ENCODE measurements around the gene LMAN1L.

LMAN1L gene

DNA sequence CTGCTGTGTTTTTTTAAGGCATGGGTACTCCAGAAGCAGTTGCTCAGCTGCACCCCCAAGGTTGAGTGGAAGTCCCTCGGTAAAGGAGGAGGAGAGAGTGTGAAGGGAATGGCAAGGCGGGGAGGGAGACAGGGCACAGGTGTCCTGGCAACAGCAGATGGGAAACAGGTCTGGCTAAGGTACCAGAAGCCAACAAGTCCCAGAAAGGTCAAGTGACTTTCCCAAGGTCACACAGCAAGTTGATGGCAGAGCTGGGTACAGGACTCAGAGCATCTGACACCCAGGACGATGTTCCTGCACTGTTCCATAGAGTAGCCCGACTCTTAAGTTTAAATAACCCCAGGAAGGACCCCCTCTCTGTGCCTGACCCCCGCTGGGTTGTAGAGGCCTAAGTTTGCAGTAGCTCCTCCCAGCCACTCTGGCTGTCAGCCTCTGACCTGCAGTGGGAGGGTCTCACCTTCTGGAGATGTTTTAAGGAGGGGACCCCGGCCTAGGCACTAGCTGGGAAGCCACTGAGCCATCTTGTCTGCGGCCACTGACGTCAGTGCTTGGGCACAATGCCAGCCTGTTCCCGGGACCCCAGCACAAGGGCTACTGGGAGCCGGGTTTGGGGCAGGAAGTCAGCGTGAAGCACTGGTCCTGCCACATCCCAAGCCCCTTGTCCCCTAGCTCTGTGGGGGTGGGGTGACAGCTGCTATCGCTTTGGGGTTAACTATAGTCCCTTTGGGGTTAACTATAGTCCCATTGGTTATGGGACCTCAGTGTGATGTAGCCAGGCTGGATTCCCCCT is 20.2 kb upstream of the LMAN1L start:
- Histone ChIP-seq H3K14ac (ENCODE audit: low read length) (no peak overlapping the region), H3K36me3 (replicated peaks in 1 of 2; ENCODE audit: control insufficient read depth in 2 of 2, insufficient read depth in 2 of 2, low read length in 2 of 2) (peaks cover 3 to 15% of the 10 kb centered on the region in 2 donors), H3K4me1 (ENCODE audit: control insufficient read depth in 2 of 2, insufficient read depth in 1 of 2, low read depth in 1 of 2, low read length in 2 of 2) (peaks cover 11 to 19% of the 10 kb centered on the region in 2 donors), H2BK5ac (ENCODE audit: low read length) (no peak overlapping the region), H3K4ac (ENCODE audit: low read length) (no peak overlapping the region), H4K91ac (ENCODE audit: low read depth, low read length, poor library complexity) (no peak overlapping the region), H3K23ac (ENCODE audit: low read depth, low read length, poor library complexity) (no peak overlapping the region), H2BK15ac (ENCODE audit: low read length) (no peak overlapping the region), H2AK5ac (ENCODE audit: low read depth, low read length) (no peak overlapping the region), H3K9ac (ENCODE audit: low read depth, low read length, poor library complexity) (no peak overlapping the region), H2AFZ (ENCODE audit: low read length) (no peak overlapping the region), H2BK12ac (ENCODE audit: low read length) (no peak overlapping the region), H3K18ac (ENCODE audit: low read length) (no peak overlapping the region), H3K9me3 (replicated peaks in 1 of 2; ENCODE audit: control insufficient read depth in 2 of 2, insufficient read depth in 1 of 2, low read depth in 1 of 2, low read length in 2 of 2) (no peaks in the 10 kb centered on the region), H3K27ac (replicated peaks; ENCODE audit: low read length) (no peak overlapping the region), H3K27me3 (ENCODE audit: control insufficient read depth in 3 of 3, insufficient read depth in 3 of 3, low read depth in 1 of 3, low read length in 3 of 3) (no peaks in the 10 kb centered on the region), H3K79me1 (ENCODE audit: low read depth, low read length) (peaks cover 8% of the 10 kb centered on the region), H3K4me2 (ENCODE audit: insufficient read depth, low read length, poor library complexity, severe bottlenecking) (no peak overlapping the region), H4K8ac (ENCODE audit: low read depth, low read length) (no peak overlapping the region), H2BK120ac (ENCODE audit: low read depth, low read length) (no peak overlapping the region), H3K4me3 (ENCODE audit: low read length in 2 of 2) (no peak overlapping the region)
- no peak for DNase-seq (ENCODE audit: low spot score)
- no CpG with 5 or more reads among the region's 12 CpGs for WGBS, 2 donors (ENCODE audit: extremely low coverage in 2 of 2, insufficient read length in 2 of 2, insufficient replicate concordance in 1 of 2)

DNA sequence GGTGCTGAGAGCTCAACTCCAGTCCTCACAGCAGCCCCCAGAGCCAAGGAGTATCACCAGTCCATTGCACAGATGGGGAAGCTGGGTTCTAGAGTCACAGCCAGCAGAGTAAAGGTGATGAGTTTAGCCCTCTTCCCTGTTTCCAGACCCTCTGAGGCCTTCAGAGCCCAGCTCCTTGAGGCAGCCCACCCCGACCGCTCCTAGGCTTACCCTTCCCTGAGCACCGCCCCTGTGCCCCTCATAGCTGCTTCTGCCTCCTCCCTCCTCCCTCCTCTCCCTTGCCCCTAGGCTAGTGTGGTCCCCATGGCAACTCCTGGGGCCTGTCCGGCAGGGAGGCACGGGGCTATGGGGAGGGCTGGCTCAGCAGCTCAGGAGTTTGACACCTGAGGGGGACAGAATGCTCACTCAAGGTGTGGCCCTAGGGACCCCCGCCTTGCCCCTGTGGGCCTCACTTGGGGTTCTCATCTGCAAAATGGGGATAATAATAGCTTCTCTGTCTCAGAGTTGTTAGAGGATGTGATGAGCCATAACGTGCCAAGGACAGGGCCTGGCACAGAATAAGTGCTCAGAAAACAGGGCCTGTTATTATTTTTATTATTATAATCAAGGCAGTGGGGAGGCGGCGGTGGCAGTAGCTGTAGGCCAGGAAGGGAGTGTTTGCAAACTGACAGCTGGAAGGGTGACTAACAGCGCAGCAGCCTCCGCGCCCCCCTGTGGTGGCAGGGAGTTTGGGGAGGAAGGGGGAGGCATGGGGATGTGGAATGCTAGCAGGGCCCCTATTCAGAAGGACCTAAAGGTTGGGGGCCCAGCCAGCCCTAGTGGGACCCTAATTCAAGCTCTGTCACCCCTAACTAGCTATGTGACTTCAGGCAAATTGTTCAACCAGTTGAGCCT is 19.3 kb upstream of the LMAN1L start:
- Histone ChIP-seq H3K4me2 (ENCODE audit: insufficient read depth, low read length, poor library complexity, severe bottlenecking) (no peak overlapping the region), H3K36me3 (replicated peaks in 1 of 2; ENCODE audit: control insufficient read depth in 2 of 2, insufficient read depth in 2 of 2, low read length in 2 of 2) (peaks cover 6 to 18% of the 10 kb centered on the region in 2 donors), H3K4me3 (ENCODE audit: low read length in 2 of 2) (no peak overlapping the region), H4K91ac (ENCODE audit: low read depth, low read length, poor library complexity) (no peak overlapping the region), H2AK5ac (ENCODE audit: low read depth, low read length) (no peak overlapping the region), H3K27me3 (ENCODE audit: control insufficient read depth in 3 of 3, insufficient read depth in 3 of 3, low read depth in 1 of 3, low read length in 3 of 3) (no peaks in the 10 kb centered on the region), H4K8ac (ENCODE audit: low read depth, low read length) (no peak overlapping the region), H3K14ac (ENCODE audit: low read length) (no peak overlapping the region), H3K79me1 (ENCODE audit: low read depth, low read length) (peaks cover 12% of the 10 kb centered on the region), H3K4ac (ENCODE audit: low read length) (no peak overlapping the region), H3K9me3 (replicated peaks in 1 of 2; ENCODE audit: control insufficient read depth in 2 of 2, insufficient read depth in 1 of 2, low read depth in 1 of 2, low read length in 2 of 2) (no peaks in the 10 kb centered on the region), H2BK15ac (ENCODE audit: low read length) (no peak overlapping the region), H2BK12ac (ENCODE audit: low read length) (no peak overlapping the region), H3K27ac (replicated peaks; ENCODE audit: low read length) (no peak overlapping the region), H3K4me1 (ENCODE audit: control insufficient read depth in 2 of 2, insufficient read depth in 1 of 2, low read depth in 1 of 2, low read length in 2 of 2) (peaks cover 11 to 19% of the 10 kb centered on the region in 2 donors), H2AFZ (ENCODE audit: low read length) (no peak overlapping the region), H3K18ac (ENCODE audit: low read length) (peak overlapping the region; percentile 65), H3K23ac (ENCODE audit: low read depth, low read length, poor library complexity) (no peak overlapping the region), H2BK5ac (ENCODE audit: low read length) (no peak overlapping the region), H2BK120ac (ENCODE audit: low read depth, low read length) (no peak overlapping the region), H3K9ac (ENCODE audit: low read depth, low read length, poor library complexity) (no peak overlapping the region)
- no peak for DNase-seq (ENCODE audit: low spot score)
- no CpG with 5 or more reads among the region's 12 CpGs for WGBS, 2 donors (ENCODE audit: extremely low coverage in 2 of 2, insufficient read length in 2 of 2, insufficient replicate concordance in 1 of 2)

DNA sequence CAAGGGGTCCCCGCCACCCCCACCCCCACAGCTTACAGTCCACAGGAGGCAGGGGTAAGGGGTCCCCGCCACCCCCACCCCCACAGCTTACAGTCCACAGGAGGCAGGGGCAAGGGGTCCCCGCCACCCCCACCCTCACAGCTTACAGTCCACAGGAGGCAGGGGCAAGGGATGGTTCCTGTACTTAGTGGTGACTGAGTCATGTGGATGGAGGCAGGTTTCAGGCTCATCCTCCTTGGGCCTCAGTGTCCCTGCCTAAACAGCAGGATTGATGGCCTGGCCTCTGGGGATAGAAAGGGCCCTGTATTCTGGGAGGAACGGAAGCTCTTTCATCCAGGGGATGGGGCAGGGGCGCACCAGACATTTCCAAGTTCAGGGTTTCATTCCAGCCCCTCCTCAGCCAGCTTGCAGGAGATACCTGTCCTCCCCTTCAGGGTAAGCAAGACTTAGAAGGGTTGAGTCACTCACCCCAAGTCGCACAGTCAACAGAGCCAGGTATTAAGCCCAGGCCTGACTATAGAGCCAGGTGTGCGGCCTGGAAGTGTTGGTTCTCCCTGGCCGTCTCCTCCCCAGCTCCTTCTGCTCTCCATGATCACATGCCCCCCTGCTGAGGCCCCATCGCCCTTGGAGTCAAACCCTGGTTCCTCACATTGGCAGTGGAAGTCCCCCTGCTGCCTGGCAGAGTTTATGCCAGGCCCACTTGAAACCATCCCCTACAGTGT is 18.2 kb upstream of the LMAN1L start:
- DNase-seq (ENCODE audit: low spot score), result no peak
- Histone ChIP-seq H3K4me3 (ENCODE audit: low read length in 2 of 2) (no peak overlapping the region), H2BK12ac (ENCODE audit: low read length) (no peak overlapping the region), H3K14ac (ENCODE audit: low read length) (no peak overlapping the region), H3K36me3 (replicated peaks in 1 of 2; ENCODE audit: control insufficient read depth in 2 of 2, insufficient read depth in 2 of 2, low read length in 2 of 2) (peaks cover 12 to 28% of the 10 kb centered on the region in 2 donors), H3K4me2 (ENCODE audit: insufficient read depth, low read length, poor library complexity, severe bottlenecking) (no peak overlapping the region), H2BK15ac (ENCODE audit: low read length) (no peak overlapping the region), H3K4ac (ENCODE audit: low read length) (no peak overlapping the region), H3K23ac (ENCODE audit: low read depth, low read length, poor library complexity) (no peak overlapping the region), H3K9ac (ENCODE audit: low read depth, low read length, poor library complexity) (no peak overlapping the region), H2AK5ac (ENCODE audit: low read depth, low read length) (no peak overlapping the region), H4K8ac (ENCODE audit: low read depth, low read length) (no peak overlapping the region), H2BK5ac (ENCODE audit: low read length) (no peak overlapping the region), H2AFZ (ENCODE audit: low read length) (no peak overlapping the region), H3K4me1 (ENCODE audit: control insufficient read depth in 2 of 2, insufficient read depth in 1 of 2, low read depth in 1 of 2, low read length in 2 of 2) (peaks cover 11 to 14% of the 10 kb centered on the region in 2 donors), H3K27me3 (ENCODE audit: control insufficient read depth in 3 of 3, insufficient read depth in 3 of 3, low read depth in 1 of 3, low read length in 3 of 3) (no peaks in the 10 kb centered on the region), H3K18ac (ENCODE audit: low read length) (no peak overlapping the region), H3K79me1 (ENCODE audit: low read depth, low read length) (peaks cover 15% of the 10 kb centered on the region), H4K91ac (ENCODE audit: low read depth, low read length, poor library complexity) (no peak overlapping the region), H2BK120ac (ENCODE audit: low read depth, low read length) (no peak overlapping the region), H3K9me3 (replicated peaks in 1 of 2; ENCODE audit: control insufficient read depth in 2 of 2, insufficient read depth in 1 of 2, low read depth in 1 of 2, low read length in 2 of 2) (no peaks in the 10 kb centered on the region), H3K27ac (replicated peaks; ENCODE audit: low read length) (no peak overlapping the region)
- WGBS, 2 donors (ENCODE audit: extremely low coverage in 2 of 2, insufficient read length in 2 of 2, insufficient replicate concordance in 1 of 2), result no CpG with 5 or more reads among the region's 9 CpGs
